Mammary epithelial cell (primary cell): ENCODE data around the gene LINC01488.

Experiments
- EZH2 ChIP-seq: IDR thresholded peaks from 2 replicates; pipeline ENCODE4 v1.6.1; 2012; ENCODE audit warnings: low read length, inconsistent platforms, borderline replicate concordance
- TF ChIP-seq, protein P1 (sequence below), 2 donors: IDR thresholded peaks in 1 of 2; conservative IDR thresholded peaks in 1 of 2; 2 replicates each; pipeline ENCODE4 v1.5.1; 2011 to 2012; ENCODE audit warnings: inconsistent platforms in 2 of 2, low read length in 2 of 2, mild to moderate bottlenecking in 2 of 2, control low read depth in 1 of 2, low read depth in 1 of 2; ENCODE audit not compliant: insufficient read depth in 1 of 2; ENCODE audit errors: extremely low read depth in 1 of 2

DNA sequence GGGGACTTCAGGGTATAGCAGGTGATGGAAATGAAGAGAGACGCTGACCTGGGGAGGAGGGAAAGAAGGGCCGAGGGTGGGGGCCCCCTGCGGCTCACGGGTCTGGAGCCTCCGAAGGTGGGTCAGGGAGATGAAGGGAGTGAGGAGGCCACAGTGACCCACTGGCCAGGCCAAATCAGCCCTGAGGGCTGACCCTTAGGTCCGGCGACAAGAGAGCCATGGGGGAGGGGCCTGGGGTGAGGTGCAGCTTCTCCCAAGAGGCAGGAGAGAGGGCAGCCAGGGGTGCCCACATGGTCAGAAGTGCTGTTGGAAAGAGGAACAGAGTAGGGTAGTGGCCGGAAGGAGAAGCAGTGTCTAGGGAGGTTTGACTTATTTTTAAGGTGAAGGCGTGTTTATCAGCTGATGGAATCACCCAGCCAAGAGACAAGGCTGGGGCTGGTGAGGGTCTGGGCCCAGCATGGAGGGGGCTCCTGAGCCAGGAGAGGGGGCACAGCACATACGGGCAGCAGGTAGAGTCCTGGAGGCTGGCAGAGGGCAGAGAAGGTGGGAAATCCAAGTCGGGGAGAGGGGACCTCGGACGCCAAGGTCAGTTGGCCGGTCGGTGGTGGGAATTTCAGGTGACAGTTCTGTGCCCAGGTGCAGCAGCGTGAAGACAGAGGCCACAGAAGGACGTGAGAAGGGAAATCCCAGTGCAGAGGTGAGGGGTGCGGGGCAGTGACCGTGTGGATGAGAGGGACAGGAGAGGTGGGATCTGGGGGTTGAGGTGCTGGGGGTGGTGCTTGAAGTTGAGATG is 49.0 kb downstream of the LINC01488 start:
- TF ChIP-seq EZH2 = no peak
- TF ChIP-seq, protein P1, sequence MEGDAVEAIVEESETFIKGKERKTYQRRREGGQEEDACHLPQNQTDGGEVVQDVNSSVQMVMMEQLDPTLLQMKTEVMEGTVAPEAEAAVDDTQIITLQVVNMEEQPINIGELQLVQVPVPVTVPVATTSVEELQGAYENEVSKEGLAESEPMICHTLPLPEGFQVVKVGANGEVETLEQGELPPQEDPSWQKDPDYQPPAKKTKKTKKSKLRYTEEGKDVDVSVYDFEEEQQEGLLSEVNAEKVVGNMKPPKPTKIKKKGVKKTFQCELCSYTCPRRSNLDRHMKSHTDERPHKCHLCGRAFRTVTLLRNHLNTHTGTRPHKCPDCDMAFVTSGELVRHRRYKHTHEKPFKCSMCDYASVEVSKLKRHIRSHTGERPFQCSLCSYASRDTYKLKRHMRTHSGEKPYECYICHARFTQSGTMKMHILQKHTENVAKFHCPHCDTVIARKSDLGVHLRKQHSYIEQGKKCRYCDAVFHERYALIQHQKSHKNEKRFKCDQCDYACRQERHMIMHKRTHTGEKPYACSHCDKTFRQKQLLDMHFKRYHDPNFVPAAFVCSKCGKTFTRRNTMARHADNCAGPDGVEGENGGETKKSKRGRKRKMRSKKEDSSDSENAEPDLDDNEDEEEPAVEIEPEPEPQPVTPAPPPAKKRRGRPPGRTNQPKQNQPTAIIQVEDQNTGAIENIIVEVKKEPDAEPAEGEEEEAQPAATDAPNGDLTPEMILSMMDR (conservative IDR thresholded peaks at IDR 0.05 in 1 of 2, IDR thresholded peaks at IDR 0.05 in 1 of 2; ENCODE audit: extremely low read depth in 1 of 2, insufficient read depth in 1 of 2, low read depth in 1 of 2, low read length in 2 of 2) = no peak
